HG03159 (cell line): ENCODE data around the gene NMNAT3.

ENCODE experiments used
- ATAC-seq: cut with Tn5 transposase; IDR thresholded peaks from one replicate; pipeline ENCODE4 v1.9.1; 2021; ENCODE audit warnings: mild to moderate bottlenecking, moderate library complexity; ENCODE audit not compliant: unreplicated experiment

NMNAT3 gene

DNA sequence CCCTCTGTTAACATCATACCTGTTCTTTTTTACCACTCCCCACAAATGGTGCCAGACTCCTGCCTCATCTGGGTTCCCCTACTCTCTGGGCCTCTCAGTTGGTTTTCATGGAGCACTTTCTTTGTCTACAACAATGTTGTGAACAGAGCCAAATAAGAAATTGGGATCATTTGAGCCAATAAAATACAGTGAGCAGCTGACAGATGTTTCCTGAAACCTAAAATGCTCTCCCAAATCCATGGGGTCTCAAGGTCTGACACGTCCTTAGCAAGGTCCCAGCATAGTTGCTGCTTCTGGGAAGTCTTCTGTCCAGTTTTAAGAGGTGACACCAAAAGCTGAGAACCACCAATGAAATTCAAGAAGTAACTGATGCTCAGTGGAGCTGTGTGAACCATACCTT lies 1.7 kb downstream of the NMNAT3 start:
- no peak for ATAC-seq

DNA sequence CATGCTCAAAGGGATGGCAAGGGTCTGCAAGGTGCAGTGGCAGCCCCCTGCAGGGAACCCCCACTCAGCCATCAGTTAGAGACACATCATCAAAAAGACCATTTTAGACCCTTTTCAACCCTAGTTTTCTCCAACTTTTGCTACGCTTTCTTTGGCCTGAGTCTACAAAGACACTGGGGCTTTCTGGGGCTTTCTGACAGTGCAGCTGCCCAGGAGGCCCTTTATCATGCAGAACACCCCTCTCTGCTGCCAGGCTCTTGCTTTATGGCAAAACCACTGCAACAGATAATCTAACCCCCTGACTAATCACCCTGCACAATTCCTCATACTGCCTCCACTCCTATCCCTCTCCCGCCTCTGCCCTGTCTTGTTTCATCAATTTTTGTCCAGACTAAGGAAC lies 2.4 kb downstream of the NMNAT3 start:
- ATAC-seq = no peak

DNA sequence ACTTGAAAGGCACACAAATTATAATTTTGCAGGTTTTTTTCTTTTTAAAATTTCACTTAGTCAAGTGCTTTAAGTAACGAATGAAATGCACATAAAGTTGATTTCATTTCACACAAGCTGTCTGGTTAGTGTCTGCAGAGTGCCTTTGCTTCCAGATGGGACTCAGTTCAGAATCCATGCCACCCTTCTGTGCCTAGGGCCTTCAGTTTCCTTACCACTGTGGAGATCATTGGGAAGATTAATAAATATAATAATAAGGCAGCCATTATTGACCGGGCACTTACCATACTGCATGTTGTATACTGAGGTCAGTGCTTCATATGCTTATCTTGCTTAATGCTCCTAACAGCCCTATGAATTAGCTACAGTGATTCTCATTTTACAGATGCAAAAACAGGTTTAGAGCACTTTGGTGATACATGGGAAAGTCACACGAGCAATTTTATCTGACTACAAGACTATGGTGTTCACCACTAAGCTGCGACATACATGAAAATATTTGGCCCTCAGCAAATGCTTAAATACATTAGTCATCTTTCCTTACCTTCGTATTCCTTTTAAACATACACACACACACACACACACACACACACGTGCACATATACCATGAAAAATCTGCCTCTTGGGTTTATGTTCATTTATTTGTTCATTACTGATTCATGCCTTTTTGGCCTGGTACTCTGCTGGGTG lies 3.1 kb downstream of the NMNAT3 start:
- no peak for ATAC-seq

DNA sequence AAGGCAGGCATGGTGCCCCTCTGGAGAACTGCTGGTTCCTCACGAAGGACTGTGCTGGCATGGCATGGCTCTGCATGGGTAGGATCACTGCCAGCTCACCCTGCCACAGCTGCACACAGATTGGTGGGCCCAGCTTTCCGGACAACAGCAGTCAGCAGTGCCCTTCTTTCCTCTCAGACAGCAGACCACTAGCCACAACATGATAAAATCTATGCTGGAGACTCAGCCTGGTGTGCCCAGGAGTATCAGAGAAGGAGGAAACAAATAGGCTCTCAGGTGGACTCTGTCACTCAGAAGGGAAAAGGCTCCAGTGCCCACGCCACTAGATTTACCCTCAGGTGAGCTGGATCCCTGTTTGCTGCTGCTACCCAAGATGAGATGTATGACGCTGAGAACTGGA lies 4.9 kb downstream of the NMNAT3 start:
- ATAC-seq = no peak

DNA sequence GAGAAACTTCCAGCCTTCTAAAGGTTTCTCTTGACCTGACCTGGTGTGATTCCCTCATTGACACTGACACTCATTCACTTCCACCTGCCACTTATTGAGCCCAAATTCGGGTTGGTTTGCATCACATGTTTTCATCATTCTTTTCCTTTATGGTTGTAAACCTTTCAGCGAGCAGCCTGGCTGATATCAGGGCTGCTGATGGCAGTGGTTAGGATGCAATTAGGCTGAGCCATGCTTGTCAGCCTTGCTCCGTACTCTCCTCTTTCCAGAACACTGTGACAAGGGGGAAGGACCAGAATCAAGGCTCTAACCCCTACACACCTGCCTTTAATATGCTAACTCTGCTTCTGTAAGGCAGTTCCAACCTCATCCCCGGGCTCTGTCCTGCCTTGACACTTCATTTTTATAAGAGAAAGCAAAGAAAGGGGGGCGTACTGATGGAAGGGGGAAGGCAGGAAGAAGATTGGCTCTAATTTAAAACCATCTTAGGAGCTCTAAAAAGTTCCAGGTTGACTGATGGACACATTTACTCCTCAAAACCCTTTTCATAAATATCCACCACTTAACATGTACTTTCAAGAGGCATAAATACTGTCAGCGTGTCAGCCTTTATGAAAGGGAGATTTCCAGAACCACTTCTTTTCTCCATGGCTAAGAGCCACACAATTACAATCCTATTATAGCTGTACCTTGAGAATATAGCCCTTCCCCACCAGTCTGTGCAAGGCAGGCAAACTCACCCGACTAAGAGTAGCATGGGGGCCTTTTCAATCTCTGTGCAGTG lies 5.7 kb downstream of the NMNAT3 start:
- no peak for ATAC-seq

DNA sequence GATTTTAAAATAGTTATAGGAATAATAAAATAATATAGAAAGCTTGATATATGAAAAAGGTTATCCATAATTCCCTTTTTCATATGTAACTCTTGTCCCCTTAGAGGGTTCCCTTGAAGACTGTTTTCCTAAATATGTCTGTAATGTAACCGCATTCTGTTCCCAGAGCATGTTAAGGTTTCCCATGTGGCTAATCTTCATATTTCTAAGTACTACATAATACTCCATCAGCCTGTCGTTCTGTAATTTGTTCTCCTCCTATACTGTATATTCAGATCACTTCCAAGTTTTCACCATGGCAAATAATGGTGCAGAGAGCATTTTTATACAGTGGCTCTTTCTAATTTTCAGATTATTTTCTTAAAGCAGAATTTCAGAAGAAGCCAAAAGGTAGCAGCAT lies 6.7 kb downstream of the NMNAT3 start:
- no peak for ATAC-seq

DNA sequence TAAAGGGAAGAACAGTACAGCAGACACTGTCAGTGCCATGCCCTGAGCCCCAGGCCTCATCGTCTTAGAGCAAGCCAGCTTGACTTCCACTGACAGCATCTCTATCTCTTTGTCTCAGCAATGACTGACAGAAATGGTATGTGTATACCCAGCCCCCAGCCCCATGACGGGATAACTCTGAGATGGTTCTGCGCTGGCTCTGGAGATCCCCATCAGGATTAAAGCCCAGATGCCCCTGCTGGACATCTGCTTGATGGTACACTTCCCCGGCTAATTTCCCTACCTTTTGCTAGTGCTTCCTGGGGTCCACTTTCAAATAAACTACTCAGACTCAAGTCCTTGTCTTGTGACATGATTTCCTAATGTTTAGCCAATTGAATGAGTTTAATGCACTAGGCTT lies 7.6 kb downstream of the NMNAT3 start:
- no peak for ATAC-seq

DNA sequence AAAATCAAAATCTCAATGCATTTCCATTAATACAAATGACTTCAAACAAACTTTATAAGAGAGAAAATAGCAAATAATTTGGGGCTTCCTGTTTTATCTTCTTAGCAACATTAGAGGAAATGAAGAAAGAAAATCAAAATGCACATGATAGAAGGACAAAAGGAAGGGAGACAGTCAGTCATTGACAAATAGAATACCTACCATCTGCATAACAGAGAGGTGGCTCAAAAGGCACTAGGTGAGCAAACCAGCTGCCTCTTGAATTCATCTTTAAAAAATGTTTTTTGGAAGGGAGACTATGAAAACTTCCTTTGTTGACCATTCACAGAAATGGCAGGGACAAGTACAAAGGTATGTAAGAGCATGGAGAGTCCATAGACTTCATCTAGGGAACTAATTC lies 9.4 kb downstream of the NMNAT3 start:
- ATAC-seq = no peak

DNA sequence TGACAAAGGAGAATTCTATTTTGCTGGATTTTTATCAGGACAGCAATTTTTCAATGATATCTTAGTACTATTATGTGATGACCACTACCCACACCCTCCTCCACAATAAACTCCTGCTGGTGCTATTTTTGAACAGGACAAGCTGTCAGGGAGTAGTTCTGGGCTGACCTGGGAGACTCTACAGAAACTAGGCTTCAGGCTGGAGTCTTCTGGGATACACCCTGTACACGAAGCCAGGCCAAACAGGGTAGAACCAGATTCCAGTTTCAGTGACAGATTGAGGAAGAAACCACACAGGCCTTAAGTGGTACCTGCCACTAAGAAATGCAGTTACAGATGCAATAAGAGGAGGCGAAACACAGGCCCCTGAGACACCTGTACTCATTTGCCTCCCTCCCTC lies 12.8 kb downstream of the NMNAT3 start:
- ATAC-seq = no peak

DNA sequence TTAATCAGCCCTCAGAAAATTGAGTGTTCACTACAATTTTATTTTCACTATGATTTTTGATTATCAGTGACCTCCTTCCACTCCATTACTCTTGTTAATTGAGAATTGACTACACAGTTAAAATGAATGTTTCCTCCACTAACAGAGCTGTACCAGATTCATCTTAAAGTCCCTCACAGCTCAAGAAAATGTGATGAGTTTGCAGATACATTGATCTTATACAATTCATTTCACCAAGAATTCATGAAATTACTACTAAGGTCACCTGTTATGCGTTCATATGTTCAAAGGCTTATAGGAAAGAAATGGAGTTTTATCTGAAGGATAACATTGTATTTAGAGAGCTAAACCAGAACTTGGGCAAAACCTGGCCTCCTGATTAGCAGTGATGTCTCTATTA lies 17.5 kb downstream of the NMNAT3 start:
- no peak for ATAC-seq

DNA sequence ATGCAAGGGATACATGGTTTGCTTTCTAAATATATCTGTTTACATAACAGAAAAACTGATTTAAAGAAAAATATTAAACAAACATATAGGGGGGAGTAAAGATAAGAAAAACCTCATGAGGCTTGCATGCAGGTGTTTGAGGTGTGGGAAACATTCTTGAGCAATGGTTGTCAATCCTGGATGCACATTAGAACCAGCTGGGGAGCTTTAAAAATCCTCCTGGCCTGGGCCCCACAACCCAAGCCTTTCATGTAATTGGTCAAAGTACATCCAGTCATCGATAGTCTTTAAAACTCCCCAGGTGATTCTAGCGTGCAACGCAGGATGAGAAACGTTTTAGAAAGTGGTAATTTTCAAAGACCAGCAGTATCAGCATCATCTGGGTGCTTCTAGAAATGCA lies 18.3 kb downstream of the NMNAT3 start:
- no peak for ATAC-seq

DNA sequence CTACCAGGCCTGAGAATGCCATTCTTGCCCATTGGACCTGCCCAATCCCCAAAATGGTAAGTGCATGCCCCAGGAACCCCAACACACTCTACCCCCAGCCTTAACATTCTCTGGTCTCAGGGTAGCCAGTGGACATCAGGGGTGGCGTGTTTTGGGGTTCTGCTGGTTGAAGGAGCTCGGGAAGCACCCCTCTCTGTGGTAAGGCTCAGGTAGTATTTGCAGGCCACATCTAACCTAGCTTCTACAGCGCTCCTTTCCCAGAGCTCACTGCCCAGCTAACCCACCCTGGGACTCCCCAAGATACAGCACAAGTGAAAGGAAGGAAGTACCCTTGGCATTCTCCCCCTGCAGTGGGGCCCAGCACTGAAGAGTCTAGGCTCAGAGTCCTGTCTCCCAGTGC lies 19.8 kb downstream of the NMNAT3 start:
- ATAC-seq = no peak

DNA sequence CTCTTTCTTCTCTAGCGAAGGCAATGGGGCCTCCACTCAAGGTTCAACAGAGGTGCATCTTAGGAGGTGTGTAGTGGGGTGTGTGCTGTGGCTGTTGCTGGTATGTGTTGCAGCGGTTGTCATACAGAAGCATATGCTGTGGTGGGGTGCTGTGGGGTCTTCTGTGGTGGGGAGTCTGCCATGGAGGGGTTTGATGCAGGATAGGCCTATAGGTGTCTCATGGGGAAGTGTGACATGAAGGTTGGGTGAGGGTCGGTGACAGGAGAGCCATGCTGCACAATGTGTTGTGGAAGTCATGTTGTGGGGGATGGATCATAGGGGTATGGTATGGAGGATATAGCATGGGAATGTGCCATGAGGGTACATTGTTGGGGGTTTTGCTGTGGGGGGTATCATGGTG lies 20.3 kb downstream of the NMNAT3 start:
- ATAC-seq = no peak

DNA sequence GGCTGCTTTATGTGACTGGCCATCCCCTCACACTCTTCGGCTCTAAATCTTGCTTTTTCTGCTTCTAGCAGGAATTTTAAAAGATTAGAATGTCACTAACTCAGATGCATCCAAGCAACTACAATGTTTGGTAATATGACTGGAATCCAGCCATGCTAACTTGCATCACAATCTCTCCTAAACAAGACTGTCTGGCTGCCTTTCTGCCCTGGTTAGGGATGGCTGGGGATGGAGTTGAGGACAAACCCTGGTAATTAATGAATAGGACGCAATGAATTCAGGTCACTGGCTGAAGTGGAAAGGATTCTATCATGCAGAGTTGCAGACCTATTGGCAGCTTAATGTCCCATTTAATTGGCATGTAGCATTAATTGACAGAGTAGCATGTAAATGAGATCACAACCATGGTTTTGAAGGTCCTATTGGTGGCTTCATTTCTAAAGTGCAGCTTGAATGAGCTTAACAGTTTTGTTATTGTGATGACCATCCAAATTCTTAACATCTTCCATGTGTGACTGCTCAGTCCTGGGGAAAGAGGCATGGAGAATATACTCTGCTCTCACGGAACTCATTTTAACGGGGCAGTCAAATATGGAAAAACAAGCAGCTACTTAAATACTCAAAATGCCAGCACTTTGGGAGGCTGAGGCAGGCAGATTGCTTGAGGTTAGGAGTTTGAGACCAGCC lies 21.7 kb downstream of the NMNAT3 start:
- ATAC-seq = no peak

DNA sequence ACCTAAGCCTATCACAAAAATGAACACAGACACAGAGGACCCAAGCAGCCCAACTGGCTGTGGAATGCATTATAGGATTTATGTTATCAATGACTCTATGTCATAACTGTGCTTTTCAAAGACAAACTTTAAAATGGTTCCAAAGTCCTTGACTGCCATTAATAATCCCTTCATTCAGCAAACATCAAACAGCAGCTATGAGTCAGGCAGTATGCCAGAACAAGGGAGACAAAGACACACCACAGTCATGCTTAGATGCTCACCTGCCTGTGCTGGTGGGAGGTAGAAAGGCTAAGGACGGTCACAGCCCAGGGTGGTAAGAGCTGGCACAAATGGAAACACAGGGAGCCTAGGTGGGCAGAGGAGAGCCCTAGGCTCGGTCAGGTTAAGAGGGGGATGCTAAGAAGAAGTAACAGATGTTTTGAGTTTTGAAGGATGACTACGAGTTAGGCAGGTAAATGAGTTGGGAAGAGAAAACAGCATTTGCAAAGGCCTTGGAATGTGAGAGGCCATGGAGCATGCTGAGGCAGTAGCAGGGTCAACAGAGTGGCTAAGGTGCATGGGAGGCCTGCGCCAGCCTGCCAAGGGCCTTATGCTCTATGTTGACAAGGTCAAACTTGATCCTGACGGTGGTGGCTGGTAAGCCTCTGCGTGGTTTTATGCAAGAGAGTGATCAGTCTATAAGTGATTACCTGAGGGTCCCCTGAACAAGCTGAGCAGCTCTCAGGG lies 23.0 kb downstream of the NMNAT3 start:
- ATAC-seq = no peak

DNA sequence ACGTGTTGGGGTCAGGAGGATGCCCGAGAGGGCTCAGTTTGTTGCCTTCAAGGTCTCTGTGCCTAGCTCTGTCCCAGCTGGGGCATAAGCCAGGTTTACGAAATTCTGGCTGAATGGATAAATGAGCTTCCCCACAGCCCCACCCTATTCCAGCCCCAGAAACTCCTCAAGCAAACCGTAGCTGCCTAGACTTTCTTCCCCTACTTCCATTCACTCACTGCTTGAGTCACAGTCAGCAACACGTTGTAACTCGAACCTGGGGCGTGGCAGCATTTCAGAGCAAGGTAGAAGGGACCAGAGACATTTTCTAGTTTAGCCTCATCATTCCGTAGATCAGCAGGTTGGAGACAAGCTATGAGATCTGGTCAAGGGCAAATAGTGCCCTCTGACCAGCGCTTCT lies 24.2 kb downstream of the NMNAT3 start:
- ATAC-seq = no peak

DNA sequence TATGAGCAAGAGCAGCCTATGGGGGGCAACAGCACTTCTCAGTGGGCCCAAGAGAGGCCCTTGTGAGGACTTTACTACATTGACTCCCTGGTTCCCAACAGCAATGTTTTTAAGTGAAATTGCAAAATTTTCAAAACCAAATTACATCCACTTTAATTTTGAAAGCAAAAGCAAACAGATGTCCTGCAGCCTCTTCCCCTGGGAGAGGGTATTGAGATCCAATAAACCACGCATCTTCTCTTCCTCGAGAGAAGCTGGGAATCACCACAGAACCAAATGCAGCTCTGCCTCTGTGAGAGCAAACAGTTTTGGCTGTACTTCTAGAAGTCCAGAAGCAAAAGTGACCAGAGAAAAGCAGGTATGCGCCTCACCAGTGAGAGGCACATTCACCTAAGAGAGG lies 25.2 kb downstream of the NMNAT3 start:
- ATAC-seq = no peak

DNA sequence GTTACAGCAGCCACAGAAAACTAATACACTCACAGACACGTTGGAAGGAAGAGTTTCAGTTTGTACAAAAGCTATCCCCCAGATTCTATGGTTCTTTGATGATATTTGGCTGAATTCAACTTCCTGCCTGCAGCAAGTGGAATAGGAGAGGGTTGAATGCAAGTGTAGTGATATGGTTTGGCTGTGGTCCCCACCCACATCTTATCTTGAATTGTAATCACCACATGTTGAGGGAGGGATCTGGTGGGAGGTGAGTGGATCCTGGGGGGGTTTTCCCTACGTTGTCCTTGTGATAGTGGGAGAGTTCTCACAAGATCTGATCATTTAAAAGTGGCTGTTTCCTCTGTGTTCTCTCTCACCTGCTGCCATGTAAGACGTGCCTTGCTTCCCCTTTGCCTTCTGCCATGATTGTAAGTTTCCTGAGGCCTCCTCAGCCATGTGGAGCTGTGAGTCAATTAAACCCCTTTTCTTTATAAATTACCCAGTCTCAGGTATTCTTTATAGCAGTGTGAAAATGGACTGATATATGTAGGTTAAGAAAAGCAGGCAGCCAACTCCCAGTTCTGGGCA lies 29.8 kb downstream of the NMNAT3 start:
- no peak for ATAC-seq

DNA sequence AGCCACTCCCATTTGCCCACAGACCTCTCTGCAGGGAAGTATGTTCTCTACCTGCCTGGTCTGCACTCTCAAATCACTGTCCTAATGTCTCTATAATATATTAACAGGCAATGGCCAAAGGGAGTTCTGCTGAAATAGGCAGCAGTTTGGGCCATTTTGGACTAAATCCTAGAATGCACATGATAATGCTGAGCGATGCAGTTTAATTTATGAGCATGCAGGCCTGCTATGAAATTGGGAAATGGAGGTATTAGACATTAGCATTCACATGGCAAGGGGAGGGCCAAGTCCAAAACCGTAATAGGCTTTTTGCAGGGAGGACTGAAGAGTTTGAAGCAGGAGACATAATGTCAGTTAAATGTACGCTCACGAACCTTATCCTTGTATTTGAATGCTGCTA lies 31.3 kb downstream of the NMNAT3 start:
- no peak for ATAC-seq

DNA sequence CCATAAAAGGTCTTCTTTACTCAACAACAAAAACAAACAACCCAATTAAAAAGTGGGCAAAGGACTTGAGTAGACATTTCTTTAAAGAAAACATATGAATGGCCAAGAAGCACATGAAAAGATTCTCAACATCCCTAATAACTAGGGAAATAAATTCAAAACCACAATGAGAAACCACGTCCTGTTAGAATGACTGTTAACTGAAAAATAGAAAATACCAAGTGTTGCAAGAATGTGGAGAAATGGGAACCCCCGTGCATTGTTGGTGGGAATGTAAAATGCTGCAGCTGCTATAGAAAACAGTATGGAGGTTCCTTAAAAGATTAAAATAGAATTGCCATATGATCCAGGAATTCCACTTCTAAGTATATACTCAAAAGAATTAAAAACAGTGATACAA lies 34.8 kb downstream of the NMNAT3 start:
- no peak for ATAC-seq

DNA sequence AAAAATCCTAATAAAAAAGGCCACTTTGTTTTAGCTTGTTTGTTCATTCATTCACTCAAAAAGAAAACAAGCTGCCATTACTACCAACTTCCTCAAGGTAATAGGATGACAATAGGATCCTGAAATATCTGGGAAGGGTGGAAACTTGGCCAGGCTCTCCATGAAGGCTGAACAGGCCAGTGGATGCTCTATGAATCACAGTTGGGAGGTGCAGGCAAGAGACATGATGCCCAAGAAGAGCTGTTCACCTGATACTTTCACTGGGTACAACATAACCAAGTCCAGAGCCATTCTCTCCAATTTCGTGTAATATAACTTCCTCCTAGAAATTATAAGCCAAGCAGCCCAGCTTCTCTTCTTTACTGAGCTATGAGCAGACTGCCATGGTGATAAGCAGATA lies 37.3 kb downstream of the NMNAT3 start:
- no peak for ATAC-seq
